GM23338 (cell line): ENCODE measurements around the gene HSPB9. TPM values are rescaled to one million over a fixed set of nuclear protein-coding genes. Genes with fewer than 3 reads are reported as not detected.

Experiments used
- ATAC-seq: fragments of 200-7000 bp; cut with Tn5 transposase; 3 replicates; pipeline ENCODE4 v1.9.1; 2020
- DNase-seq: peaks from one replicate; pipeline ENCODE4 v3.0.0-alpha.2; 2015; ENCODE audit warnings: low spot score
- H2AFZ ChIP-seq: fragments of 200-600 bp; sonication (generic); 2 replicates; pipeline ENCODE4 v1.8.0; 2016; ENCODE audit warnings: antibody characterized with exemption, mild to moderate bottlenecking, moderate library complexity
- H3F3A ChIP-seq: fragments of 200-600 bp; sonication (generic); replicated peaks from 2 replicates; pipeline ENCODE4 v1.8.0; 2017; ENCODE audit warnings: antibody characterized with exemption, mixed run types, low read depth
- H3K27ac ChIP-seq: fragments of 200-600 bp; sonication (generic); 2 replicates; pipeline ENCODE4 v1.6.1; 2016; ENCODE audit warnings: low read depth
- H3K27me3 ChIP-seq: fragments of 200-600 bp; sonication (generic); 2 replicates; pipeline ENCODE4 v1.8.0; 2016; ENCODE audit warnings: mild to moderate bottlenecking, mixed run types, moderate library complexity; ENCODE audit not compliant: insufficient read depth
- H3K36me3 ChIP-seq: fragments of 200-600 bp; sonication (generic); 2 replicates; pipeline ENCODE4 v1.8.0; 2016; ENCODE audit warnings: mild to moderate bottlenecking; ENCODE audit not compliant: insufficient read depth
- H3K4me1 ChIP-seq: fragments of 200-600 bp; sonication (generic); 2 replicates; pipeline ENCODE4 v1.8.0; 2016; ENCODE audit warnings: mild to moderate bottlenecking, moderate library complexity; ENCODE audit not compliant: insufficient read depth
- H3K4me2 ChIP-seq: fragments of 200-600 bp; sonication (generic); 2 replicates; pipeline ENCODE4 v1.7.1; 2017; ENCODE audit warnings: mixed run types
- H3K4me3 ChIP-seq: fragments of 200-600 bp; sonication (generic); 2 replicates; pipeline ENCODE4 v1.6.1; 2016; ENCODE audit warnings: mixed run types
- H3K79me2 ChIP-seq: fragments of 200-600 bp; sonication (generic); replicated peaks from 2 replicates; pipeline ENCODE4 v1.8.0; 2017; ENCODE audit warnings: mild to moderate bottlenecking; ENCODE audit not compliant: insufficient read depth
- H3K9me2 ChIP-seq: fragments of 200-600 bp; sonication (generic); 2 replicates; pipeline ENCODE4 v1.8.0; 2017; ENCODE audit not compliant: insufficient read depth
- H4K20me1 ChIP-seq: fragments of 200-600 bp; sonication (generic); replicated peaks from 2 replicates; pipeline ENCODE4 v1.8.0; 2017; ENCODE audit warnings: mild to moderate bottlenecking; ENCODE audit not compliant: insufficient read depth
- H3K27ac Mint-ChIP-seq: 2 replicates; pipeline ENCODE4 v1.8.0; 2020; ENCODE audit warnings: inconsistent platforms, mild to moderate bottlenecking, moderate library complexity, mixed read lengths
- H3K27me3 Mint-ChIP-seq: 3 replicates; pipeline ENCODE4 v1.8.0; 2022; ENCODE audit warnings: low read depth, mild to moderate bottlenecking, moderate library complexity, mixed read lengths, inconsistent platforms; ENCODE audit not compliant: insufficient read depth, poor library complexity
- H3K36me3 Mint-ChIP-seq: 3 replicates; pipeline ENCODE4 v1.8.0; 2021; ENCODE audit warnings: low read depth, mild to moderate bottlenecking, inconsistent platforms, moderate library complexity, mixed read lengths
- H3K4me1 Mint-ChIP-seq: 3 replicates; pipeline ENCODE4 v1.8.0; 2020; ENCODE audit warnings: mild to moderate bottlenecking, inconsistent platforms, mixed read lengths
- H3K4me3 Mint-ChIP-seq: 3 replicates; pipeline ENCODE4 v1.8.0; 2021; ENCODE audit warnings: moderate library complexity, mild to moderate bottlenecking, inconsistent platforms, mixed read lengths
- H3K9me3 Mint-ChIP-seq: 3 replicates; pipeline ENCODE4 v1.8.0; 2020; ENCODE audit warnings: moderate library complexity, mild to moderate bottlenecking, inconsistent platforms, mixed read lengths
- CREB1 ChIP-seq: fragments of 250-450 bp; sonication (Bioruptor Pico); IDR thresholded peaks from 2 replicates; pipeline ENCODE4 v1.5.0; 2020; ENCODE audit warnings: low read depth, mild to moderate bottlenecking, moderate library complexity
- EZH2phosphoT487 ChIP-seq: fragments of 200-600 bp; sonication (generic); IDR thresholded peaks from one replicate; pipeline ENCODE4 v1.8.1; 2018; ENCODE audit warnings: antibody characterized with exemption; ENCODE audit not compliant: unreplicated experiment
- NANOG ChIP-seq: IDR thresholded peaks from 2 replicates; pipeline ENCODE4 v1.6.1; 2016; ENCODE audit warnings: antibody characterized with exemption, borderline replicate concordance
- POLR2AphosphoS5 ChIP-seq: IDR thresholded peaks from 2 replicates; pipeline ENCODE4 v1.6.1; 2016; ENCODE audit warnings: antibody characterized with exemption, low read depth
- REST ChIP-seq: IDR thresholded peaks from one replicate; pipeline ENCODE4 v1.6.1; 2018; ENCODE audit warnings: antibody characterized with exemption; ENCODE audit not compliant: unreplicated experiment
- STAT1 ChIP-seq: IDR thresholded peaks from one replicate; pipeline ENCODE4 v1.6.1; 2016; ENCODE audit warnings: antibody characterized with exemption; ENCODE audit not compliant: unreplicated experiment
- ZNF114 ChIP-seq: fragments of 250-450 bp; sonication (Bioruptor Pico); IDR thresholded peaks from 2 replicates; pipeline ENCODE4 v1.5.0; 2020; ENCODE audit warnings: mild to moderate bottlenecking, moderate library complexity
- ZNF331 ChIP-seq: fragments of 250-450 bp; sonication (Bioruptor Pico); IDR thresholded peaks from 2 replicates; pipeline ENCODE4 v1.5.0; 2020; ENCODE audit warnings: low read depth, mild to moderate bottlenecking, moderate library complexity
- polyA plus RNA-seq: library from polyadenylated mRNA; unstranded; fragments of >200 nt; fragmentation: Nextera tagmentation; extraction: Ambion mirVana; gene quantifications from 2 replicates; pipeline ENCODE4 v1.2.1, GENCODE V29; 2016
- total RNA-seq: library from RNA; depleted of rRNA; stranded (reverse); fragments of >200 nt; shearing (Covaris generic); gene quantifications from 2 replicates; pipeline ENCODE4 v1.2.3, GENCODE V29; 2014
- TF ChIP-seq, protein P1 (sequence below): IDR thresholded peaks from 2 replicates; pipeline ENCODE4 v1.6.1; 2016; ENCODE audit warnings: antibody characterized with exemption
- TF ChIP-seq, protein P2 (sequence below), 2 experiments: fragments of 200-600 bp in 1 of 2; sonication (generic) in 1 of 2; conservative IDR thresholded peaks; 2 replicates each; pipeline versions ENCODE4 v1.5.1 to v1.6.1; 2016 to 2017; ENCODE audit warnings: antibody characterized with exemption in 2 of 2, low read depth in 2 of 2, mild to moderate bottlenecking in 2 of 2, moderate library complexity in 1 of 2

HSPB9 gene
- total and polyA plus RNA-seq, 2 experiments from 2014 or later, result 0.31 to 0.52 TPM

DNA sequence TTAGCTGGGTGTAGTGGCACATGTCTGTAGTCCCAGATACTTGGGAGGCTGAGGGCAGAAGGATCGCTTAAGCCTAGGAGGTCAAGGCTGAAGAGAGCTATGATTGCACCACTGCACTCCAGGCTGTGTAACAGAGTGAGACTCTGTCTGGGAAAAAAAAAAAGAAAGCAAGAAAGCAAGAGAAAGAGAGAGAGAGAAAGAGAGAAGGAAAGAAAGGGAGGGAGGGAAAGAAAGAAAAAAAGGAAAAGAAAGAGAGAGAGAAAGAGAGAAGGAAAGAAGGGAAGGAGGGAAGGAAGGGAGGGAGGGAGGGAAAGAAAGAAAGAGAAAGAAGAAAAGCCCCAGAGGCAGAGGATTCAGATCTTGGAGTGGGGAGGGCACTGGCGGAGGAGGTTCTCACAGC lies 16.6 kb upstream of the HSPB9 start:
- Histone ChIP-seq H3K4me2 (no peak overlapping the region), H4K20me1 (no peaks in the 10 kb centered on the region), H3K9me2 (no peaks in the 10 kb centered on the region), H3K27me3 (no peaks in the 10 kb centered on the region), H3K36me3 (no peaks in the 10 kb centered on the region), H3K79me2 (no peaks in the 10 kb centered on the region), H3F3A (0 out of 2 replicates have a peak, but pooled peaks cover 6% of the 10 kb centered on the region), H3K4me3 (no peak overlapping the region), H3K27ac (no peak overlapping the region), H3K4me1 (peaks cover 14% of the 10 kb centered on the region), H2AFZ (no peak overlapping the region)
- Mint-ChIP-seq H3K27ac (no peak overlapping the region), H3K9me3 (no peaks in the 10 kb centered on the region; the same call in 2 of the 3 replicates), H3K27me3 (peaks cover 24% of the 10 kb centered on the region), H3K4me3 (no peak overlapping the region), H3K4me1 (peaks cover 22% of the 10 kb centered on the region), H3K36me3 (no peaks in the 10 kb centered on the region; the same call in 2 of the 3 replicates)
- TF ChIP-seq POLR2AphosphoS5 (no peak), ZNF114 (CRISPR knock-in tag) (no peak), STAT1 (no peak), NANOG (no peak), EZH2phosphoT487 (no peak), CREB1 (no peak), ZNF331 (CRISPR knock-in tag) (no peak)
- TF ChIP-seq, protein P1, sequence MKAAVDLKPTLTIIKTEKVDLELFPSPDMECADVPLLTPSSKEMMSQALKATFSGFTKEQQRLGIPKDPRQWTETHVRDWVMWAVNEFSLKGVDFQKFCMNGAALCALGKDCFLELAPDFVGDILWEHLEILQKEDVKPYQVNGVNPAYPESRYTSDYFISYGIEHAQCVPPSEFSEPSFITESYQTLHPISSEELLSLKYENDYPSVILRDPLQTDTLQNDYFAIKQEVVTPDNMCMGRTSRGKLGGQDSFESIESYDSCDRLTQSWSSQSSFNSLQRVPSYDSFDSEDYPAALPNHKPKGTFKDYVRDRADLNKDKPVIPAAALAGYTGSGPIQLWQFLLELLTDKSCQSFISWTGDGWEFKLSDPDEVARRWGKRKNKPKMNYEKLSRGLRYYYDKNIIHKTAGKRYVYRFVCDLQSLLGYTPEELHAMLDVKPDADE, result no peak
- no peak for DNase-seq
- ATAC-seq, result no peak

DNA sequence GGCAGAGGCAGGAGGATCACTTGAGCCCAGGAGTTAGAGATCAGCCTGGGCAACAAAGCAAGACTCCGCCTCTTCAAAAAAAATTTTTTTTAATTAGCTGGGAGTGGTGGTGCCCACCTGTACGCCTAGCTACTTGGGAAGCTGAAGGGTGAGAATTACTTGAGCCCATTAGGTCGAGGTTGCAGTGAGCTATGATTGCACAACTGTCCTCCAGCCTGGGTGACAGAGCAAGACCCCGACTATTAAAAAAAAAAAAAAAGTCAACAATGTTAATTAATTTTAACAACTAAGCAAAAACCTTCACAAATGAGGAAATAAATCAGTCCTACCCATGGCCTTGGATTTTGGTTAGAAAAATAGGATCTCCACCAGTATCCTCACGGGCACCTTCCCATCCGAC lies 15.5 kb upstream of the HSPB9 start:
- peak overlapping the region; percentile 78 for H3K4me2 ChIP-seq
- ATAC-seq, result no peak
- no peak for DNase-seq
- peak overlapping the region; percentile 66 for H3K4me3 ChIP-seq
- no peaks in the 10 kb centered on the region for H3K79me2 ChIP-seq
- H3K36me3 ChIP-seq, result no peaks in the 10 kb centered on the region
- Mint-ChIP-seq H3K27me3 (peaks cover 27% of the 10 kb centered on the region), H3K36me3 (no peaks in the 10 kb centered on the region; the same call in 2 of the 3 replicates), H3K4me1 (peaks cover 24% of the 10 kb centered on the region), H3K9me3 (no peaks in the 10 kb centered on the region; the same call in 2 of the 3 replicates), H3K4me3 (peak overlapping the region; percentile 78), H3K27ac (no peak overlapping the region)
- H3K9me2 ChIP-seq, result no peaks in the 10 kb centered on the region
- peaks cover 14% of the 10 kb centered on the region for H3K4me1 ChIP-seq
- peak overlapping the region; percentile 81 for H2AFZ ChIP-seq
- H3F3A ChIP-seq, result 0 out of 2 replicates have a peak, but pooled peaks cover 6% of the 10 kb centered on the region
- H3K27ac ChIP-seq, result no peak overlapping the region
- H3K27me3 ChIP-seq, result no peaks in the 10 kb centered on the region
- H4K20me1 ChIP-seq, result no peaks in the 10 kb centered on the region
- TF ChIP-seq REST (no peak), ZNF114 (CRISPR knock-in tag) (no peak)
- TF ChIP-seq, protein P2, sequence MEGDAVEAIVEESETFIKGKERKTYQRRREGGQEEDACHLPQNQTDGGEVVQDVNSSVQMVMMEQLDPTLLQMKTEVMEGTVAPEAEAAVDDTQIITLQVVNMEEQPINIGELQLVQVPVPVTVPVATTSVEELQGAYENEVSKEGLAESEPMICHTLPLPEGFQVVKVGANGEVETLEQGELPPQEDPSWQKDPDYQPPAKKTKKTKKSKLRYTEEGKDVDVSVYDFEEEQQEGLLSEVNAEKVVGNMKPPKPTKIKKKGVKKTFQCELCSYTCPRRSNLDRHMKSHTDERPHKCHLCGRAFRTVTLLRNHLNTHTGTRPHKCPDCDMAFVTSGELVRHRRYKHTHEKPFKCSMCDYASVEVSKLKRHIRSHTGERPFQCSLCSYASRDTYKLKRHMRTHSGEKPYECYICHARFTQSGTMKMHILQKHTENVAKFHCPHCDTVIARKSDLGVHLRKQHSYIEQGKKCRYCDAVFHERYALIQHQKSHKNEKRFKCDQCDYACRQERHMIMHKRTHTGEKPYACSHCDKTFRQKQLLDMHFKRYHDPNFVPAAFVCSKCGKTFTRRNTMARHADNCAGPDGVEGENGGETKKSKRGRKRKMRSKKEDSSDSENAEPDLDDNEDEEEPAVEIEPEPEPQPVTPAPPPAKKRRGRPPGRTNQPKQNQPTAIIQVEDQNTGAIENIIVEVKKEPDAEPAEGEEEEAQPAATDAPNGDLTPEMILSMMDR (conservative IDR thresholded peaks at IDR 0.05; ENCODE audit: low read depth in 2 of 2), result no peak
- TF ChIP-seq, protein P1, result no peak
